Urothelium cell line (cell line): ENCODE results near the gene GPR152.
A peak's percentile ranks its signal among the peaks of the same experiment; 100 is the strongest.

ENCODE experiments used
- DNase-seq: peaks from one replicate; pipeline ENCODE4 v3.0.0; 2011; ENCODE audit warnings: low spot score, mixed read lengths
- FAIRE-seq: peaks from 2 replicates; lab custom pipeline; 2011; peaks lifted over from hg19 to GRCh38; lab: Jason Lieb, UNC

The GPR152 gene

GRCh38 chr11:67401495-67402191 lies 50.9 kb downstream of the GPR152 start, which contains the start of gene PPP1CA:
Gene PPP1CA (minus strand): TSS chr11:67401858. CDS start chr11:67401782, 76 bp downstream.
- FAIRE-seq (no peak), DNase-seq (peak; percentile 98)
